DMS53 treated with DMSO at 0.1 percent for 48 hours (cell line): ENCODE results near the gene CCDC158.
"Not testable (repeated sequence)": the region's sequence is repeated elsewhere in the genome, so short reads cannot be mapped to it uniquely, and the experiment has no call there.

ENCODE experiments used
- DNase-seq: peaks from one replicate; lab custom pipeline; 2025; ENCODE audit not compliant: unreplicated experiment; lab: John Stamatoyannopoulos, UW

CCDC158 gene

DNA sequence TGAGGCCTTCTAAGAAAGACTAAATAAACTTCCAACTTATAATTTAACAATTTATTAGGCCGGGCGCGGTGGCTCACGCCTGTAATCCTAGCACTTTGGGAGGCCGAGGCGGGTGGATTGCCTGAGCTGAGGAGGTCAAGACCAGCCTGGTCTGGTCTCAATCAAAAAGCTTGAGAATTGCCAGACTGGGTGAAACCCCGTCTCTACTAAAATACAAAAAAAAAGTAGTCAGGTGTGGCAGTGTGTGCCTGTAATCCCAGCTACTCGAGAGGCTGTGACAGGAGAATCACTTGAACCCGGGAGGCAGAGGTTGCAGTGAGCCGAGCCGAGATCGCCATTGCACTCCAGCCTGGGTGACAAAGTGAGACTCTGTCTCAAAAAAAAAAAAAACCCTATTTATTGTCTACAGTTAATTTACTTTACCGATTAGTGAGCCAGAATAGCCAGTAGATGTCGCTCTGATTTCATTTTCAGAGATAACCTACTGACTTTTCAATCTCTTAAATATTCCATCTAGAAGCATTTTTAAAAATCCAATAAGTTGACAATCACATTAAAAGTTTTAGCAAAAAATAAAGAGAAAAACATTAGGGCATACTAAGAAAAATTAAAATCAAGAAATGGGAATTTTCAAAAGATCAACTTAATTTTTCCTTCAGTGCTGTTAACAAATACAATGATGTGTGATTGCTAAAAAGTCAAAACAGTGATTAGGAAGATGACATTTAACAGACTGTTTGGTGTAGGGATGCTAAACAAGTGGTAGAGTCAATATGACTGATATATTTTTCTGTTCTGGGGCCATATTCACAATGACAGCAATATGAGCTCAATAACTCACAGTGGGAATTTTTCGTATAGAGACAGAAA is 9.8 kb upstream of the CCDC158 start:
- peak; percentile 51 for DNase-seq

DNA sequence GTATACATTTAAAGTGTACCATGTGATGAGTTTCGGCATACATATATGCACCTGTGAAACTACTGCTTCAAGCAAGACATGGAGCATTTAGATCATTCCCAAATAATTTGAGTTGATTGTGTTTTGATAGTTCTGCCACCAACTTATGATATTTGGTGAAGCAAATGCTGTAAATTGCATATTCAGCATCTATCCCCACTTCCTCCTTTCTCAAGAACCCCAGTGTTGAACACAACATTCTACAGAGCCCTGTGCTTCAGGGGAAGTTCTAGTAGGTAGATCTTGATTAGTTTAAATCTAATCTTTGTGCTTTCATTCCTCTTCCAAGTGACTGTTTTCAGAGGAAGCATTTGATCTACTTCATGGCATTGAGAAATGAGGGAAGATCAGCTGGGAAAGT is 8.7 kb upstream of the CCDC158 start:
- no peak for DNase-seq

GRCh38 chr4:76426272-76426671 is 5.3 kb upstream of the CCDC158 start:
- DNase-seq: no peak

- not testable (repeated sequence) for DNase-seq
These were observed 2.2 kb upstream of the CCDC158 start for GRCh38 chr4:76423159-76423558.

DNA sequence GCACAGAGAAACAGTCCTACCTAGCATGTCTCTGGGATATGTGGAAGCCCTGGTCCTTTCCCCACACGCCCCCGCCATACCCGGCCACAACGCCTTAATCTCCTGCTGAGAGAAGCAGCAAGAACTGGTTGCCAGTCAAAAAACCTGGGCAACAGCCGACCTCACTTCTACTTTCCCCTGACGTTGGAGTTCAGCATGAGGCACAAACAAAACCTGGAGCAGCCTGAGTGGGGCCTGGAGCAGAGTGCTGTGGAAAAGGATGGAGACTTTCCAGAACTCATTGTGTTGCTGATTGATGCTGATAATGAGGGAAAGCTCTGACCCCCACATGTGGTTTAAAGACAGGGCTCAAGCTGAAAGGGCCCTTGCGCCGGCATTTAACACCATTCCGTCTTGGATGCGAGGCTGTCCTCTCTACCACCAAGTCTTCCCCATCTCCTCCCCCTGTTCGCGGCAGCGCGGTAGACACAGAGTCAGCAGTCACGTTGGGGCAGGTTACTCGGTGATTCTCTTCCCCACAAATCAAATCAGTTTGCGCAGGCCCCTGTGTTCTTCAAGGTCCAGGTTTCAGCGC is 666 bp downstream of the CCDC158 start:
- DNase-seq: no peak

DNA sequence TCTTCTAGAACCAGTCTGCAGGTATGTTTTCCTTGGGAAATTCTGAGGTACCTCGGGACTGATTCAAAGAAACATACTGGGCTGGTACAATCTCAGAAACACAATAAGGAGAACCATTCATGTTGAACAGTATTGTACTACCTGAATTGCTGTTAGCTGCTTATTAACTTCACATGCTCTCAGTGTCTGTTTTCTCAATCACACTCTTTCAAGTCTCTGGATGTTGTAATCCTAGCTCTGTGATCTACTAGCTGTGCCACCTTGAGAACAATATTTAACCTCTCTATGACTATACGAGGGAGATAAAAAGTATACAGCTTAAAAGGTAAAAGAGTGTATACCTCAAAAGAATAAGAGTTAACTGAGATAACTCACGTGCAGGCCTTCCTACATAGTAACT is 10.3 kb downstream of the CCDC158 start:
- no peak for DNase-seq

GRCh38 chr4:76407440-76408119 is 13.4 kb downstream of the CCDC158 start:
- no peak for DNase-seq

GRCh38 chr4:76406081-76406480 is 14.9 kb downstream of the CCDC158 start:
- no peak for DNase-seq

DNA sequence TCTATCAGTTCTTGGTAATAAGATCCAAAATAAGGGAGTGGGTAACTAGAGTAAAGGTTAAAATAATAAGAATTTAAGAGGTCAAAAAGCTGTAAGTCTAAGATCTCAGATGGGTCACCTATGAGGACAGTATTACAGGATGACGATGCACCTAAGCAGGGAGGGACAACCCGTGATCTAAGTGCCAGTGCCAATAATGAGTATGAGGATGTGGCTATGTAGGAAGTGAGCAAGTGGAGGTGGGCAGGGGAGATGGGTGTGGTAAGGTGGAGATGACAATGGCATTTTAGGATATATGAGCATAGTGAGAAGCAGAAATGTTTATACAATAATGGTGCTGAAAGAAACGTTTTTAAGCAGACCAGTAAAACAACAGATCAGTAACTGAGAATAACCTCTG is 19.3 kb downstream of the CCDC158 start:
- no peak for DNase-seq

DNA sequence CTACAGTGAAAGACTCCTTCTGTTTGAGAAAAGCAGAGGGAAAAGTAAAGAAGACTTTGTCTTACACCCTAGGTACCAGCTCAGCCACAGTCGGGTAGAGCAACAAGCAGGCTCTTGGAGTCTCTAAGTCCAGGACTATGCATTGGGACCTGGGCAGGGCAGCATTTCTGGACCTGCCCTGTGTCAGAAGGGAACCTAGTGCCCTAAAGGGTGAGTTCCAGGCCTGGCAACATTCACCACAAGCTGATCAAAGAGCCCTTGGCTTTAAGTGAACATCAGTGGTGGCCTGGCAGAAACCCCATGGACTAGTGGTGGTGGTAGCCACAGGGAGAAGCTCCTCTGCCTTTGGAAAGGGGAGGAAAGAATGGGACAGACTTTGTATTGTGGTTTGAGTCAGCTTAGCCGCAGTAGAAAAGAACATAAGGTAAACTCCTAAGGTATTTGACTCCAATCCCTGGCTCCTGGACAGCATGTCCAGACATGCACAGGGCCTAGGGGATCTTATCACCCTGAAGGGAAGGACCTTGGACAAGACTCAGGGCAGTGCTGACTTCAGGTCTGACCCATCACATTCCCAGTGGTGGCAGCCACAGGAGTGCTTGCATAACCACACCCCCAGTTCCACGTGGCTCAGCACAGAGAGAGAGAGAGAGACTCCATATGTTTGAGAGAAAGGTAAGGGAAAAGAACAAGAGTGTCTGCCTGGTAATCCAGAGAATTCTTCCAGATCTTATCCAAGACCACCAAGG is 32.6 kb downstream of the CCDC158 start:
- no peak for DNase-seq

DNA sequence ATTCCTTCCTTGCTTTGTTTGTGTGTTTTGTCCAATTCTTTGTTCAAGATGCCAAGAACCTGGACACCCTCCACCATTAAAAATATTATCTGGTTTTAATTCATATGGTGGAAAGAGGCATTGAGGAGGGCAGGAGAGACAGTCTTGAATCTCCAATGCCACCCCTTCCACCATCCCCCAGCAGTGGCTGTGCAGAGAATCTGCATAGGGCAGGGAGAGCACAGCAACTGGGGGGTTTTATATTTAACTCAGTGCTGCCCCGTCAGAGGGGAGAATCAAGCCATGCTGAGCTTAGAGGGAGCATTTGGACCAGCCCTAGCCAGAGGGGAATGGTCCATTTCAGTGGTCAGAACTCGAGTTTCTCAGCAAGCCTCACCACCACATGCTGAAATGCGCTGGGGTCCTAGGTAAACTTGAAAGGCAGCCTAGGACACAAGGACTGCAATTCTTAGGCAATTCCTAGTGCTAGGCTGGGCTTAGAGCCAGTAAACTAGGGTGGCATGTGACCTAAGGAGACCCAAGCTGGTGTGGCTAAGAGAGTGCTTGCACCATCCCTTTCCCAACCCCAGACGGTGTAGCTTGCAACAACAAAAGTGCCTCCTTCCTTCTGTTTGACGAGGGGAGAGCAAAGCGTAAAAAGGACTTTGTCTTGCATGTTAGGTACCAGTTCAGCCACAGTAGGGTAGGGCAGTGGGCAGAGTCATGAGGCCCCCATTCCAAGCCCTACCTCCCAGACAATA is 34.2 kb downstream of the CCDC158 start:
- DNase-seq: no peak

GRCh38 chr4:76385974-76386373 is 35.0 kb downstream of the CCDC158 start:
- no peak for DNase-seq

GRCh38 chr4:76384052-76384451 is 36.9 kb downstream of the CCDC158 start:
- DNase-seq: no peak

DNA sequence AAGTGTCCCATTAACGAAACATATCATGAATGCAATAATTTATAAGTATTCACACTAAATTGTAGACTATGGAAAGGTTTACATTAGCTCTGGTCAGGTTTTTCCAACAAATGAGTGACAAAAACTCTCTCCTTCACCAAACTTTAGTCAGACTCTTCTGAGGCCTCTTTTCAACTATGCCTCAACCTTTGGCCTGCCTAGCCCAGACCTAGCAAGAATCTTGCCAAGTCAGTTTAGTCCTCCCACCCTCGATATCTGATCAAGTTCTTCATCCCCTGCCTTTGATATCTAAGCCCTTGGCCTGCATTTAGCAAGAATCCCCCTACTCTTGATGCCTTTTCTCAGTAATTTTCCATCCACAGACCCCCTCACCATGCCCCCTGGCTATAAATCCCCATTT is 37.9 kb downstream of the CCDC158 start:
- DNase-seq: no peak

- no peak for DNase-seq
These were observed 39.0 kb downstream of the CCDC158 start for GRCh38 chr4:76381986-76382385.

DNA sequence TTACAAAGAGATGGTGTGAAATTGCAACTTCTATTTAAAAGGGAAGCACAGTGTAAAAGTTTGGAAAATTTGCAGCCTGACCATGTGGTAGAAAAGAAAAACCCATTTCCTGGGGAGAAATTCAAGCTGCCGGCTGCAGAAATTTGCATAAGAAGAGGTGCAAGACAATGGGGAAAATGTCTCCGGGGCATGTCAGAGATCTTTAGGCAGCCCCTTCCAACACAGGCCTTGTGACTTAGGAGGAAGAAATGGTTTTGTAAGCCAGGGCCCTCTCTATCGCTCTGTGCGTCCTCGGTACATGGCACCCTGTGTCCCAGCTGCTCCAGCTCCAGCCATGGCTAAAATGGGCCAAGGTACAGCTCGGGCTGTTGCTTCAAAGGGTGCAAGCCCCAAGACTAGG is 40.4 kb downstream of the CCDC158 start:
- no peak for DNase-seq

GRCh38 chr4:76377911-76378310 is 43.0 kb downstream of the CCDC158 start:
- DNase-seq: peak; percentile 12

GRCh38 chr4:76377481-76377901 is 43.5 kb downstream of the CCDC158 start:
- DNase-seq: no peak

DNA sequence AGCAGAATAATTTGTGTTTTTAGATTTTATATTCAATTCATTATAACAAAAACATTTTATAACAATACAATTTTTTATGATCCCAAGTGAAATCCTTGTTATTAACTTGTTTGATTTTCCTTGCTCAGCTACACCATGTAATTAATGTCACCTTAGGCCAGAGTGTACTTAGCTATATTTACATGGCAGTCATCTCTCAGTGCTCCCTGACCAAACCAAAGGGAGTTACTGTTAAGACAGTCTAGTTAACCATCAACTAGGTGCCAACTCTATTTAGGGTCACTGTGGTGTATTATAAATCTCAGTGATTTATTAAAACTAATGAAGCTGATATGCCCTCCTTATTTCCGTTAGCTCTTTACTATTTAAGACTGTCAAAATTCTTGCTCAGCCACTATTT is 44.4 kb downstream of the CCDC158 start:
- DNase-seq: peak; percentile 45

- DNase-seq: no peak
These were observed 45.2 kb downstream of the CCDC158 start for GRCh38 chr4:76375703-76376102.

- no peak for DNase-seq
These were observed 46.1 kb downstream of the CCDC158 start for GRCh38 chr4:76374798-76375197.
